Measurements from ENCODE around the gene RAB11B. TPM values are rescaled to one million over a fixed set of nuclear protein-coding genes. Genes with fewer than 3 reads are reported as not detected.

RAB11B gene
- total and polyA plus RNA-seq, 2 of the 13 experiments (the other 11 are each of a cell fraction or from before 2014, with no cell fraction given), result 6.0 to 28.4 TPM

GRCh38 chr19:8361921-8362793 is 28.0 kb upstream of the RAB11B start (continued):
- TF ChIP-seq PAXIP1 (CRISPR knock-in tag; conservative IDR thresholded peaks at IDR 0.05) (peak; percentile 69), TARDBP (CRISPR knock-in tag; IDR thresholded peaks at IDR 0.05) (peak; percentile 48; the same call in 1 of the 2 replicates), CBX2 (IDR thresholded peaks at IDR 0.05; ENCODE audit: low read depth, low read length) (no peak), CBX2 (CRISPR knock-in tag; IDR thresholded peaks at IDR 0.05; ENCODE audit: low read depth) (no peak), HNRNPLL (IDR thresholded peaks at IDR 0.05; ENCODE audit: low read depth, low read length, poor library complexity, severe bottlenecking) (no peak), SIN3B (IDR thresholded peaks at IDR 0.05; ENCODE audit: low read length) (no peak), HOXA9 (CRISPR knock-in tag; IDR thresholded peaks at IDR 0.05; ENCODE audit: borderline replicate concordance) (no peak), ZNF562 (CRISPR knock-in tag; IDR thresholded peaks at IDR 0.05; ENCODE audit: borderline replicate concordance) (no peak), MAFK (conservative IDR thresholded peaks at IDR 0.05 in 1 of 2, IDR thresholded peaks at IDR 0.05 in 1 of 2; ENCODE audit: low read length in 2 of 2) (peak; percentile 38 to 66; a peak in 3 of 4 replicates), MAX (IDR thresholded peaks at IDR 0.05) (0 out of 2 replicates have a peak, but pooled peaks have one; percentile 48), AGO2 (optimal IDR thresholded peaks at IDR 0.05; ENCODE audit: low read depth, low read length) (no peak), GABPB1 (CRISPR knock-in tag; IDR thresholded peaks at IDR 0.05) (peak; percentile 25; the same call in 1 of the 2 replicates), LRRFIP1 (CRISPR knock-in tag; conservative IDR thresholded peaks at IDR 0.05) (no peak), DPF2 (CRISPR knock-in tag; IDR thresholded peaks at IDR 0.05; ENCODE audit: borderline replicate concordance, low read depth) (no peak), ZNF619 (CRISPR knock-in tag; IDR thresholded peaks at IDR 0.05) (no peak)
- TF ChIP-seq, protein P1, sequence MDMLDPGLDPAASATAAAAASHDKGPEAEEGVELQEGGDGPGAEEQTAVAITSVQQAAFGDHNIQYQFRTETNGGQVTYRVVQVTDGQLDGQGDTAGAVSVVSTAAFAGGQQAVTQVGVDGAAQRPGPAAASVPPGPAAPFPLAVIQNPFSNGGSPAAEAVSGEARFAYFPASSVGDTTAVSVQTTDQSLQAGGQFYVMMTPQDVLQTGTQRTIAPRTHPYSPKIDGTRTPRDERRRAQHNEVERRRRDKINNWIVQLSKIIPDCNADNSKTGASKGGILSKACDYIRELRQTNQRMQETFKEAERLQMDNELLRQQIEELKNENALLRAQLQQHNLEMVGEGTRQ (IDR thresholded peaks at IDR 0.05; ENCODE audit: low read depth, low read length), result no peak
- TF ChIP-seq, protein P1 (CRISPR knock-in tag; IDR thresholded peaks at IDR 0.05; ENCODE audit: borderline replicate concordance), result no peak
